ENCODE data around the gene RTL1.

The RTL1 gene

DNA sequence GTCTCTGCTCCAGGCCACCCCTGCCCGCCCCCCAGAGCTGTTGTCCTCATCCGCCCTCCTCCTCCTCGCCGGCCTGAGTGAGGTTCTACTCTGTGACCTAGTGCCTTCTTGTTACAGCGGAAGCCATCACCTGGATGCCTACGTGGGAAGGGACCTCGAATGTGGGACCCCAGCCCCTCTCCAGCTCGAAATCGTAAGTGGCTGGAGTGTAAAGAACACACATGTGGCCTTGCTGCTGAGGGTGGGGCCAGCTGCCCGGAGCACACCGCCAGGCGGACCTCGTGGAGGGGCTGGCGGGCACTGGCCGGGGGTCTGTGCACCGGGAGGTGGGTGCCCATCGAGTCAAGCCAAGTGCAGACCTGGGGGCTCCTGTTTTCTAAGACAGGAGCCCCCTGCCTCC, 58.2 kb downstream of the RTL1 start:
- DNase-seq: no peak

DNA sequence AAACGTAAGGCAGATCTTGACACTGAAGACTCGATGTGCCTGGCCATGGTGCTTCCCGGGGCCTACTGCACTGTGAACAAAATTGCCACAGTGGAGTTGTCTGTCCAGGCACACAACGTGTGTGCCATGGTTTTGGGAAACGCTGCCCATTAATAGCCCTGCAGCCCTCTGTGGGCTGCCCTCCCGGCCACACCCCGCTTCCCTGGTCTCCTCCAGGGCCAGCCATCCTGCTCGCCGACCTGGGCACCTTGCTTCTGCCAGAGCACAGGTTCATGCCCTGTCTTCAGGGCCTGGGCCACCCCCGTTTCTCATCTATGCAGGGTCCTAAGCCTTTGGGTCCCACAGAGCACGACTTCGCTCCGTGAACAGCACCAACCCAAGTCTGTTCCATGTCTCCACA, 58.7 kb downstream of the RTL1 start:
- DNase-seq: no peak

DNA sequence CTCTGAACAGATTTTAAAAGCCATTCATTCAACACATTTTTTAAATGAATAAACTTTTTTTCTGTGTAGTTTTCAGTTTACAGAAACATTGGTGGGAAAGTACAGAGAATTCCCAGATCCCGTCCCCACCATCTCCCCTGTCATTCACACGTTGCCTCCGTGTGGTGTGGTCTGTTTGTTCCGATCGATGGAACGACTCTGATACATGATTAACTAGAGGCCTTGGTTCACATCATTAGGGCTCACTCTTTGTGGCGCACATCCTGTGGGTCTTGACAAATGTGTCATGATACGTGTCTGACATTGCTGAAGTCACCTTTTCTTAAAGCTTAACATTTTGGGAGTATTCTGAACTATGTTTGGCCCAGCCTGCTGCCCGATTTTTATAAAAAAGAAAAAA, 59.1 kb downstream of the RTL1 start:
- DNase-seq: no peak

DNA sequence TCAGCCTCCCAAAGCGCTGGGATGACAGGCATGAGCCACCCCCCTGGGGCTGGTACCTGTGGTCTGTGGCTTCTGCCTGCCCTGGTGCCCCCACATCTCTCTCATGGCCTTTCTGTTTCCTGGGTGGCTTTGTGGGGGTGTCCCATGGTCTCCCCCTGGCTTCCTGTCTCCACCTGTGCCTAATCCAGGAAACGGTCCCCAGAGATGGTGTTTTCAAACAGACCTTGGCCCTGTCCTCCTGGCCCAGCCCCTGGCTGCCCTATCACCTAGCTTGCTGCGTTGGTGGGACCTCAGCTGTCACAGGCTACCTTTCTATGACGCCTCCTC, 59.5 kb downstream of the RTL1 start:
- no peak for DNase-seq

DNA sequence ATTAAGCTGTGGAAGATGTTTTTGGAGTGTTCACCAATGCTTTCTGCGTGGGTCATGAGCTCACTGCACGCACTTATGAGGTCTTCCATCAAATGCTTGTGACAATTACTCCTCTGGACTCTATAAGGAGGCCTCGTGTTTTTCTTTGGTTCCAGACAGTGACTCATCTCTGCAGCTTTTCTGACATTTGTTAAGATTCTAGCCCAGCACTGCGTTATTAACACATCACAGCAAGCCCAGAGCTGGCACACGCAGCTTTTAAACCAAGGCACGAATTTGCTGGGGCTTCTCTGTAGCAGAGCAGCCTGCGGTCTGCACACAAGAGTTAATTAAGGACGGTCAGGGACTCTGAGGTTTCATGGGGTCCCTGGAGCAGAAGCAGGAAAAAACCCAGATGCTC, 60.7 kb downstream of the RTL1 start:
- no peak for DNase-seq

DNA sequence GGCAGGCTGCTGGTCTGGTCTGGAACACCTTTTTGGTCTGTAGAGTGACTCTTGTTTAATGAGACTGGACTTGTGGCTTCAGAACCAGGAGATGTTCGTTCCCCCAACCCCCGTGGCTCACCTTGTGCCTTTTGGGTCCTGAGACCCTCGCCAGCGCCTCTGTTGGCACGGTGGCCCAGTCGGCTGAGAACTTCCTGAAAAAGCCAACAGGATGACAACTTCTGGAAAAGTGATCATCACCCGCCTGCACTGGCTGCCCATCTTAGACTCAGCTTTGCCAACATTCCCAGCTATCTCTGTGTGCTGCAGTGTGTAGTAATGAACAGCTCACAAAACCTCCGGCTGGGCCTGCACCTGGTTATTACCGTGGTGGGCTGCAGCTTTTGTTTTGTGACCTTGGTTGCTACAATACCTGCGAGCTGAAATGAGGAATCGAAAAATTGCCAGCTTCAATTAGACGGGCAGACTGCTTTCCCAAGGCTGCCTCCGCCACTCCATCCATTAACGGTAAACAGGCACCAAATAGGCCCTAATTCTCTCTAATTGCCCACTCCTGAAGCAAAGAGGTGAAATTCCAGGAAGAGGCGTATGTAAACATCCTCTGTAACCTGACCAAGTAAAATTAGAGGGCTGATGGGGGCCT, 61.6 kb downstream of the RTL1 start:
- DNase-seq: no peak

DNA sequence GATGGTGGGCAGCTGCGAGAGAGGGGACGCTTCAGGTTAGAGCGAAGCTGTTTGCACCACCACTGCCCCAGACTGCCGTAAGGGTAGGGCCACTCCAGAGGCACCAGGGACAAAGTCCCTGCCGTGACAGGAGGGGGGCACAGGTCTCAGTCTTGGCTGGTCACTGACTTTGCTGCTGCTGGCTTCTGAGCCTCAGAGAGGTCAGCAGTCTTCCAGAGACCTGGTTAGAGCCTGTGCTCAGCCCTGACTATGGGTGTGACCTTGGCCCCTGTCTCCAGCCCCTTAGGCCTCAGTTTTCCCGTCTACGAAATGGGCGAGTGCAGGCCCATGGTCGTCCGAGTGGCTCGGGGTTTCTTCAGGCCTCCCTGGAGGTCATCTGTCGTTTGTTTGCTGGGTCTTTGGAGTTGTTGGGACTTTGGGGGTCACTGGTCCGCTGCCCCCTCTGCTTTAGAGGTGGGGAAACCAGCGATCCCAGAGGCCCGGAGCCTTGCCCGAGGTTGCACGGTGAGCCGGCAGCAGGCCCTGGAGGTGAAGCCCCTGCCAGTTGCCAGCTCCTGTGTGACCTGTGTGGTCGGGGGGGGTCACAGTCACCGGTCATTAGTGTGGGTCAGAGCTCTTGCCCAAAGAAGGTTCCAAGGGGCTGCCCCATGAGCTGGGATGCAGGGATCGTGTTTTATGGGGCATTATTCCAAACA, 62.3 kb downstream of the RTL1 start:
- no peak for DNase-seq

DNA sequence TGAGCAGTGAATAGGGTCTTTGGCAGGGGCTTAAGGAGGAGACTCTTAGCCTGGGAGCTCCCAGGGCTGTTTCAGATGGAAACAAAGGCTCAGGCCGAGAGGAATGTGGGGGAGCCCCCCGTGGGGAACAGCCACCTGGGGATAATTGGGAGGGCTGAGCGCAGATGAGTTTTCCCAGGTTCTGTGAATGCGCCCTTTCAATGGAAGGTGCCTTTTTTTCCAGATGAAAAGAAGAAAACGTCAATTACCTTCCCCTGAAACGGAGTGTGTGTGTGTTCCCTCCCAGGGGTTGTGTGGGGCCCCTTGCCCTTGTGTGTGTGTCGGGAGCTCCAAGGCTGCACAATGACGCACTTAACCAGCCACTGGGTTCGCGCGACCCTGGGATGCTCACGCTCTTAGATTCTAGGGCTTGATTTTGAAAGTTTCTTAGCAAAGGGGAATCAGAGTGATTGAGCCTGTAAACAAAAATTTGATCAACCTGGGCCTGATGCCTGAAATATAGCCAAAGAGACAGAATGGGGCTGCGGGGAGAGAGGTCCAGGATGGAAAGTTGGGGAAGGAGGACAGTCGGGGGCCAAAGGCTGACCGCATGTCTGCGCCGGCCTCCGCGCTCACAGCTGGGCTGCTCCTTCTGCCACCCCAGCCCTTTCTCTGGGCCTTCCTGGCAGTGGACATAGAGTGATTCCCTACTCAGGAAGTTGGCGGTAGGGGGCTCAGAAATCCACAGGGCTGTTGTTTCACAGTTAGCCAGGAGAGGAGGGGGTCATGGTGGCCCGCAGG, 63.0 kb downstream of the RTL1 start:
- no peak for DNase-seq

DNA sequence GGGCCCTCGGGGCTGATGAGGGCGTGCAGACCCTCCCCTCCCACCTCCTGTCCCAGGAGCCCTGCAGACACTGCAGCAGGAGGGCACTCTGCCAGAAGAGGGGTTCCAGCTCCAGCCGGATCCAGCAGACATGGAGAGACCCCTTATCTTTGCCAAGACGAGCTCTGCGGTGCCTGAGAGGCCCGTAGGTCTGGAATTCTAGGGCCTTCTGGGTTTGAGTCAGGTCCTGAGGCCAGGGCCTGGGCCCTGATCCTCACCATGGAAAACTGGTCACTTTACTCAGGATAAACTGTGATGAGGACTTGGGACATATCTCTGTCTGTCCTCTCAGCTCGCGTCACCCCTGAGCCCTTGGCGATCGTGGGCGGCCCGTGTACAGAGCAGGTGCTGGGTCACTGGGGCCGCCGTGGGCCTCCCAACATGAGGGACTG, 63.8 kb downstream of the RTL1 start:
- DNase-seq: no peak

DNA sequence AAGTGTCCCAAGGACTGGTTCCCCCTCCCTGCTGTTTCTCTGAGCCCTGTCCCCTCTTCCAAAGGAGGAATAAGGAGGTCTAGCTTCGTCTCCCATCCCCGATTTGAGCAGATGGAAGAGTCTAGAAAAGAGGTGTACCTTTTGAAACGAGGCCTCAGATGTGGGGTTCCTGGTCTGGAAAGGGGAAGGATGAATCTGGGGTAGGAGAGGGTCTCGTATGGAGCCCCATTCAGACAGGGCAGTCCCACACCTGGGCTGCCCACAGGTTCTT, 64.3 kb downstream of the RTL1 start:
- DNase-seq: no peak

DNA sequence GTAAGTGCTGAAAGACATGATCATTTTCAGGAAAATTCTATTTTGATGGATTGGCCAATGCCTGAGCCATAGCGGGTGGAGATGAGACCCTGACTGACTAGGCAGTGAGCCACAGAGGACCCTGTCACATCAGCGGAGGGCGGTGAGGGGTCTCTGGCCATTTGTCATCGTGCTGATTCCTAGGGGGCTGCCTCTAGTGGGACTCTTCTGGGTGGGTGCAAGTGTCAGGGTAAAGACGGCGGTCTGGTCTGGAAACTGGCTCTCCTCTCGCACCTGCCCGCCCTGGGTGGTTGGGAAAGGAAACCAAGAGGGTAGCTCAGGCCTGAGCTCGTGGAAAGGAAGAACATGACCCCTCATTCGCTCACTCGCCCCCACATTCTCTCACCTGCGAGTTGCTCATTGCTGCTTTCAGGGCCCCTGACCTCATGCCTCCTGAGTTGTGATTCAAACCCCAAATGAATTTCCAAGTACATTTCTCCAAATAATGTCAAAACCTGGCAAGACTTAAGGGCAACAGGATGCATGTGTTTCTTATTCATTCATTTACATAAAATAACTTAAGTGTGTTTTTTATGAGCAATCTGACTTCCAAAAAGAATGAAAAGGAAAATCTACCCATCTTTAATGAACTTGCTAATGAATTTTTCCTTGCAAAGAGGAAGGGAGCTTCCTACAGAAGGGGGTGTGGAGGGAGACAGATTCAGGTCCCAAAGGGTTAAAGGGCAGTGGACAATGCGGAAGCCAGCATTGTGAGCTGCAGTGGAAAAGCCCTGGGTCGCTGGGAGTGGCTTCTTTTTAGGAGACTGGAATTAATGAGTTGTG, 64.8 kb downstream of the RTL1 start:
- DNase-seq: no peak

DNA sequence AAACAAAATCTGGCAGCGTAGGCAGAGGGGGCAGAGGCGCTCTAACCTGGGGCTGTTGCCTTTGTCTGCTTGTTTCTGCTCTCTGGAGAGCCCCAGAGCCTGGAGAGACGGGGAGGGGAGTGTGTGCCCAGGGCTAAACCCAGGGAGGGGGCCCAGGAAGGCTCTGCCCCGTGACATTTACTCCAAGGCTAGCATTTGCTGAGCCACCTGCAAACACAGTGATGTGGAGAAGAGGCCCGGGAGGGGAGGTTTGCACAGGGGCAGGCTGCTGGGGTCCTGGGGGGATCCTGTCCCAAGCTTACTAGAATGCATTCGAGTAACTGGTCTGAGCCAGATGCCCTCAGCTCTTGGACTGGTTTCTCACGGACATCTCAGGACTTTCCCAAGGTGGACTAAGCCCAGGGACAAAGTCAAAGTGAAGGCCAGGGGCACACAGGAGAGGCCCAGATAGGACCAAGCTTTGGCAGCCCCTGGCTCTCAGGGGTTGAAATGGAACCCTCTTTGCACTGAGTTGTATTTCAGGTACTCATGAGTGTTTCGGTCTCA, 65.6 kb downstream of the RTL1 start:
- no peak for DNase-seq

DNA sequence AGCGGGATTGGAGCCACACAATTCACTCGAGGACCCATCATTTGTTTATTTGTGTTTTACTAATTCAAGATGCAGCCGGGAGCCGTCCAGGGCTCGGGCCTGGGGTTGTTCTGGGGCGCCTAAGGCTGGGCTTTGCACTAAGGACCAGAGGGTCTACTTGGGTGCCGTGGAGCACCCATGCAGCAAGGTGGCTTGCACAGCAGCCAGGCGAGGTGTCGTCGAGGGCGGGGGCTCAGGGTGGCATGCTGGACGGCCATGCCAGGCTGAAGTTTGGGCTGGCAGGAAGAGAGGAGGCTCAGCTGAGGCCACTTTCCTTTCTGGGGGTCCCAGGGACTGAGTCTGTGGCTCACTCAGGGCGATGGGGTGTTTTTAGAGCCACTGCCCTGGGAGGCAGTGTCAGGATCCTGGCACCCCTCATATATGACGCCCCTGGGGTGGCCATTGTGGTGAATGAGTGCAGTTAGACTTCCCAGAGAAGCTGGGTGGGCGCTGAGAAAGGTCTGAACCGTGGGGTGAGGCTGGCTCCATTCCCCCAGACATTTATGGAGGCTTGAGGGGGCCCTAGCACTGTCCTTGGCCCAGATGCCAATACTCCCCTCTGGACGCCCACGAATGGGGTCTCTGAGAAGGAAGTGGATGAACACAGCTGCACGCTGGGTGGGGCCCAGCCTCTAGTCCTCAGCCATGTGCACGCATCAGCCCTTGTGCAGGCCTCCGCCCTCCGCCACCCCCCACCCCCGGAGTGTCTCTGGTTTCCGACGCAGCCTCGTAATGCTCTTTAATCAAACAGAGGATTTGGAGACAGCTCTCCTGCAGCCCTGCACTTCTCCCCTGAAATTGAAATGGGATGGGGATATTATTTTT, 66.3 kb downstream of the RTL1 start:
- DNase-seq: no peak

DNA sequence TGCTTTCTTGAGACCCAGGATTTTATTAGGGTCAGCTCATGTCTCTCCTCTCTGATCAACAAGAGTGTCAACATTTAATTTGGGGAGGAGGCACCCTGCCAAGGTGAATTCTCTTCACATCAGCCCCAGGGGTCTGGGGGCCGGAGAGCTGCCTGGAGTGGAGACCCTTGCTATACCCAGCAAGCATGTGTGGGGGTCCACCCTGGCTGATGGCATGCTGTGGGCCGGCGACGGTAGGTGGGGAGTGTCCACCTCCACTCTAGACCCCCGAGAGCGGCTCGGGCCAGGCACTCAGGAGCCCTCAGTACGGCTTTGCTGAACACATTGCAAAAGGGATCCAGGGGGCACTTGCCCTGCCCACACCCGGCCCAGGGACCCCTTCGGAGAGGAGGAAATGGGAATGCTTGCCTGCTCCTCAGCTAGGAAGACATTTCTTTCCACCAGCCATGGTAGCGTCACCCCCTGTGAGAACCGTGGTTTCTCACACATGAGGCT, 67.2 kb downstream of the RTL1 start:
- no peak for DNase-seq

DNA sequence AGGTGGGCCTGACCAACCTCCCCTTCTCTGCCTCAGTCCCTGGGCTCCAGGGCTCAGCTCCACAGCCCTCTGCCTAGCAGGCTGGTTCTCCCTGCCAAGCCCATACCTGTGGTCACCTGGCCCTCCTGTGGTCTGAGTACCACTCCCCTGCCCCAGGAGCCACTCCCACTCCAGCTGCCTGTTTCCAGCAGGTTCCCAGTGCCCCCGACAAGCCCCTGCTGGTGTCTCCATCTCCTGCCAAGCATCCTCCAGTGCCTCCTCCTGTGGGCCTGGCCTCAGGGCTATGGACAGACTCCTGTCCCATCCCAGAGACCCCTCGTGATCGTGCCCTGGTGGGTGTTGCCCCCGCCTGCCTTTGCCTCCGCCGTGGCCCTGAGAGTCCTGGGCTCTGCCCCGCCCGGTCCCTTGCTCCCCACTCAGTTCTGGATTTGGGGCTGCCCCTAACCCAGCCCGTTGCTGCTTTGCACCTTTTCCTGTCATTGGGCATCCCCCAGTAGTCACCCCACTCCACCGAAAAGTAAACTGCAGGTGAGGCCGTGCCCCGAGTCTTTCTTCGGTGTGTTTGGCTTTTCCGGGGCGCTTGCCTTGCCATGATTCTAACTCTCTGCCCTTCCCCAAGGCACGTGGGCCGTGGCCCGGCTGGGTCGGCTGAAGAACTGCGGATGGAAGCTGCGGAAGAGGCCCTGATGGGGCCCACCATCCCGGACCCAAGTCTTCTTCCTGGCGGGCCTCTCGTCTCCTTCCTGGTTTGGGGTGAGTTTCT, 67.8 kb downstream of the RTL1 start:
- no peak for DNase-seq

DNA sequence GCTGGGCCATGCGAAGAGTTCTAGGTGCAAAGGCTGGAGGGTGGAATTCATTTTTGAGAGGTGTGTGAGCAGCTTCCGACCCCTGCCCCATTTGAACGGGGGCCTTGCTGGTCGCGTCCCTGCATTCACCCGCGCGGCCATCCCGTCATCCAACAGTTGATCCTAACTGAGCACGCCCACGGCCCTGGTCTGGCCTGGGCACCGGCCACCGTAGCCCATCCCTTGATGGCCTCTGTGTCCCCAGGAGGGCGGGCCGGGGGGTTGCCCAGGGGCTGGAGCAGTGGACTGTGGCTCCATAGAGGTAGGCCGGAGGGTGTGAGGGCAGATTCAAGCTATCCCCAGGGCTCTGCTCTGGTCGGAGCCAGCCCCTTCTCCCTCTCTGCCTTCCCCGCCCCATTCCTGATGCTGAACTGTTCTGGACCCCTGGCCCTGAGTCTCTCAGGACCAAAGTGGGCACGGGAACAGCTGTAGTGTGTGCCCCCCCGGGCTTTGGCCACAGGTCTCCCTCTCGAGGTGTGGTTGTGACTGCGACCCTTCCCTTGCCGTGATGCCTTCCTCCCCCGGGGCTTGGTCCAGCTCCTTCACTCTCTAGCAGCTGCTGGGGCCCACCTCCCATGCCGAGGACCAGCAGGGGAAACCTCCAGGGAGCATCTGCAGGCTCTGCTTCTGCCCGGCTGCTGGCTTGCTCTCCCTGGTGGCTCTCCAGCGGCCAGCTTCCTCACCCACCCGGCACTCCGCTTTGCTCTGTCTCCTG, 68.6 kb downstream of the RTL1 start:
- no peak for DNase-seq

DNA sequence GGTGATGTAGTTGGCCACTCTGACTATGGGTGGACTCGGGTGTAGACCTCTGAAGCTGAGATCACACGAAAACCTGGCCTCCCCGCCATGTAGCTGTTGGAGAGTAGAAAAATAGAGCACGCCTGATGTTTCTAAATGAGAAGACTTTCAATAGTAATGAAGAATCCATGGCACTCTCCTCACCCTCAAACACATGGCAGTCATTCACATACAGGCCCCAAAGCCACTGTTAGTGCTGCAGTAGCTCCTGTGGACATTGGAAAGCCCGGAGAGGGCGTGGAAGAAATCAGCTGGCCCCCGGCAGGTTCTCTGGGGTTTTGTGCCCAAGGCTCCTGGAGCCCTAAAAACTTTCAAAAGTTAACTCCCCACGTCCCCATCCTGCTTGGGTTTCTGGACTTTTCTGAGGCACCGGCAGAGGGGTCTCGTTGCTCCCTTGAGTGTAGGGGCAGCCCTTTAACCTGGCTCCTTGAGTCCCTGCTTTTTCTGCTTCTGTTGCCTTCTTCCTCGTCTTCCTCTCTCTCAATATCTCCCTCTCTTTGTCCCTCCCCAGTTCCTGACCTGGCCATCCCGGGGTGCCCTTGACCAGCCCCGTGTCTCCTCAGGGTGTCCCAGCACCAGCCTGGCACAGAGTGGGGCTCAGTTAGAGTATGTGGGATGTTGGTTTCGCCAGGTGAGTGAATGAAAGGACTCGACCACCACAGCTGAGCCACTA, 69.3 kb downstream of the RTL1 start:
- DNase-seq: no peak

DNA sequence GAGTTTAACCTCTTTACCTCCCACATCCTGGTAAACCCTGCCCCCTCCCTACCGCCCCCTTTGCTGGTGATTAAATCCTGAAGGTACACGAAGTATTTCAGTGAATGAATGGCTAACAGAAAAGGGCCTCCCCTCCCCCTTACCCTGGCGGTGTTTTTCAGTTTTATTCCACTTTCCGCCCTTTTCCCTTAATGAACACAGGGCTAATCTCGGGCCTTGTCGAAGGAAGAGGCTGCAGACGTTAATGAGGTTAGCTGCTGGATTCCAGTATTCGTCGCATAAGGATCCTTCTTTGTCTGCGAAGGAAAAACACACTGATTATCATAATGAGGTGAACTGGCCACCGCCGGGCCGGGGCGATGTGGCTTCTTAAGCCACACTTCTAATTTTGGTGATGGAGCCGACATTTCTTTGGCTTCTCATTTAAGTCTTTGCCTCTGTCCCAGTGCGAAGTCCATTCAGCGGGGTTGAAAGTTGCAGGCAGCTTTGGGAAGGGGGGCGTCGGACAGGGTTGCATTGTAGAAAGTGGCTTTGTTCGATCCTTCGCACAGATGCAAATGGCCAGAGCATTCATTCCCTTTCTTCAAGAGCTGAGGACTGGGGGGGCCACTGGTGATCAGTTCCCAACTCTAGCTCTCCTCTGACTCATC, 71.1 kb downstream of the RTL1 start:
- DNase-seq: no peak

DNA sequence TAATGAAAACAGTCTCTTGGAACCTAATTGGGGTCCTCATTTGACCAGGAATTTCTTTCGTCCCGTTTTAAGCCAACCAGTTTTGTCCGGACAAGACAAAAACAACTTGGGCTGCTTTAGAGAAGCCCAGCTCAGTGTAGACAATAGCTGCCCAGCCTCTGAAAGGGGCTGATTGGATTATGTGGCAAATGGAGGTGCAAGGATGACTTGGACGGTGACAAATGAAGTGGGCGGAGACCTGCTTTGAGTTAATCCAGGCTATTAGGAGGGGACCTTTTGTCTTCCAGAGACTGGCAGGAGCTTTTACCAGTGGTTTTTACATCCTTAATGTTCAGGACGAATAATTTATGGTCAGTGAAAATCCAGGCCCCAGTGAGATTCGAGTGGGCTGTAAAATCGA, 72.8 kb downstream of the RTL1 start:
- DNase-seq: no peak
